ENCODE data around the gene FLT3. TPM values are rescaled to one million over a fixed set of nuclear protein-coding genes. Genes with fewer than 3 reads are reported as not detected.

Gene FLT3
- total RNA-seq, 1 donor from 2014 or later = not detected

GRCh38 chr13:27980280-27980998 is 119.9 kb downstream of the FLT3 start:
- H3K4me3 ChIP-seq = no peak overlapping the region
- no peaks in the 10 kb centered on the region for H3K27me3 ChIP-seq
- DNase-seq (ENCODE audit: extremely low spot score in 2 of 2) = no peak

GRCh38 chr13:27979765-27980279 is 120.6 kb downstream of the FLT3 start:
- intact Hi-C loops (cut with DNase I) = loop anchor here (10.0 kb wide), 2 partner anchors 155 to 615 kb away; no protein-coding TSS in a partner anchor
- no peak overlapping the region for H3K4me3 ChIP-seq

More at GRCh38 chr13:27980280-27980998, 119.9 kb downstream of the FLT3 start:
- H3K27ac ChIP-seq = no peak overlapping the region
- TF ChIP-seq POLR2A (IDR thresholded peaks at IDR 0.05) (no peak), POLR2AphosphoS5 (IDR thresholded peaks at IDR 0.05; ENCODE audit: insufficient read depth in 1 of 2, low read depth in 1 of 2) (no peak)
- TF ChIP-seq, protein P1, sequence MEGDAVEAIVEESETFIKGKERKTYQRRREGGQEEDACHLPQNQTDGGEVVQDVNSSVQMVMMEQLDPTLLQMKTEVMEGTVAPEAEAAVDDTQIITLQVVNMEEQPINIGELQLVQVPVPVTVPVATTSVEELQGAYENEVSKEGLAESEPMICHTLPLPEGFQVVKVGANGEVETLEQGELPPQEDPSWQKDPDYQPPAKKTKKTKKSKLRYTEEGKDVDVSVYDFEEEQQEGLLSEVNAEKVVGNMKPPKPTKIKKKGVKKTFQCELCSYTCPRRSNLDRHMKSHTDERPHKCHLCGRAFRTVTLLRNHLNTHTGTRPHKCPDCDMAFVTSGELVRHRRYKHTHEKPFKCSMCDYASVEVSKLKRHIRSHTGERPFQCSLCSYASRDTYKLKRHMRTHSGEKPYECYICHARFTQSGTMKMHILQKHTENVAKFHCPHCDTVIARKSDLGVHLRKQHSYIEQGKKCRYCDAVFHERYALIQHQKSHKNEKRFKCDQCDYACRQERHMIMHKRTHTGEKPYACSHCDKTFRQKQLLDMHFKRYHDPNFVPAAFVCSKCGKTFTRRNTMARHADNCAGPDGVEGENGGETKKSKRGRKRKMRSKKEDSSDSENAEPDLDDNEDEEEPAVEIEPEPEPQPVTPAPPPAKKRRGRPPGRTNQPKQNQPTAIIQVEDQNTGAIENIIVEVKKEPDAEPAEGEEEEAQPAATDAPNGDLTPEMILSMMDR (IDR thresholded peaks at IDR 0.05) = no peak
- peaks cover 18% of the 10 kb centered on the region for H3K4me1 ChIP-seq
- no peaks in the 10 kb centered on the region for H3K36me3 ChIP-seq
- no peaks in the 10 kb centered on the region for H3K9me3 ChIP-seq
- intact Hi-C loops (cut with DNase I) = loop anchor here (10.0 kb wide), 1 partner anchor 616 kb away; no protein-coding TSS in a partner anchor

DNA sequence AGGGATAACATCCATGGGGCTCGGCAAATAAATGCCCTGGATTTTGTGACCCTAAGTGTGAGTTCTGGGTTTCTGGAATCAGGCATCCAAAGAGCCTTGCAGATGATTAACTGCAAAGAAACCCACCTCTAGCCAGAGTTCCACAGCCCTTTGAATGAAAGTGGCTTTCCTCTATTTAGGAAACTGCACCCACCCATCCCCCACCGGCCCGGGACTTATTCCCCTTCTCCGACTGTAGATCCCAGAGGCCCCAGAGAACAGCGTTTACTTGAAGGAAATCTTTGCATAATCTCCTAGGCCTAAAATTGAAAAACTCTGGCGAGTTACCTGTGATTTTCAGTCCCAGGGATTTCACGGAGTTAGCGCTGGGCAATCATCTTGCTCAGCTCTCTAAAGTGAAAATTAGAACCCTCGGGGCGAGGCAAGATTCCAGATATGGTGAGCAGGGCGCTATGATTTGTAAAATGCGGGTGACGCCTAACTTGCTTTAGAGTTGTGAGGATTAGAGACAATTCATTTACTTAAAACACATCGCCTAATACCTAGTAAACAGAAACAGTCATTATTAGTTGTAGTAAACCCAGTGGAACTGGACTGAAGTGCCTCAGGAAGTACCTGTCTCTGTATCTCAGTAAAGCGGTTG is 121.3 kb downstream of the FLT3 start:
- no peaks in the 10 kb centered on the region for H3K9me3 ChIP-seq
- H3K4me1 ChIP-seq = peaks cover 18% of the 10 kb centered on the region
- TF ChIP-seq POLR2A (IDR thresholded peaks at IDR 0.05) (no peak), POLR2AphosphoS5 (IDR thresholded peaks at IDR 0.05; ENCODE audit: insufficient read depth in 1 of 2, low read depth in 1 of 2) (no peak)
- TF ChIP-seq, protein P1 (IDR thresholded peaks at IDR 0.05) = no peak
- H3K4me3 ChIP-seq = no peak overlapping the region
- DNase-seq (ENCODE audit: extremely low spot score in 2 of 2) = no peak
- intact Hi-C loops (cut with DNase I) = loop anchor here (10.0 kb wide), 1 partner anchor 154 kb away; no protein-coding TSS in a partner anchor
- H3K27ac ChIP-seq = no peak overlapping the region
- no peaks in the 10 kb centered on the region for H3K36me3 ChIP-seq
- H3K27me3 ChIP-seq = no peaks in the 10 kb centered on the region

More at GRCh38 chr13:27979765-27980279, 120.6 kb downstream of the FLT3 start:
- TF ChIP-seq POLR2AphosphoS5 (IDR thresholded peaks at IDR 0.05; ENCODE audit: insufficient read depth in 1 of 2, low read depth in 1 of 2) = no peak
- no peak for TF ChIP-seq POLR2A (IDR thresholded peaks at IDR 0.05)
- TF ChIP-seq, protein P1 (IDR thresholded peaks at IDR 0.05) = no peak
- H3K27me3 ChIP-seq = no peaks in the 10 kb centered on the region
- no peaks in the 10 kb centered on the region for H3K9me3 ChIP-seq
- H3K4me1 ChIP-seq = peaks cover 18% of the 10 kb centered on the region
- H3K27ac ChIP-seq = no peak overlapping the region
- no peaks in the 10 kb centered on the region for H3K36me3 ChIP-seq
- no peak for DNase-seq (ENCODE audit: extremely low spot score in 2 of 2)

- intact Hi-C loops (cut with DNase I) = loop anchor here (10.0 kb wide), 1 partner anchor 154 kb away; no protein-coding TSS in a partner anchor
- Histone ChIP-seq H3K27ac (no peak overlapping the region), H3K4me1 (peaks cover 18% of the 10 kb centered on the region), H3K4me3 (peak overlapping the region in 1 of 2 donors; percentile 16), H3K9me3 (no peaks in the 10 kb centered on the region), H3K36me3 (no peaks in the 10 kb centered on the region), H3K27me3 (no peaks in the 10 kb centered on the region)
- DNase-seq (ENCODE audit: extremely low spot score in 2 of 2) = no peak
- TF ChIP-seq, protein P1 (IDR thresholded peaks at IDR 0.05) = no peak
- TF ChIP-seq POLR2A (IDR thresholded peaks at IDR 0.05) (no peak), POLR2AphosphoS5 (IDR thresholded peaks at IDR 0.05; ENCODE audit: insufficient read depth in 1 of 2, low read depth in 1 of 2) (no peak)
Observed at GRCh38 chr13:27978301-27978968, 121.9 kb downstream of the FLT3 start.
